HCT116 (cell line): ENCODE measurements around the gene TNPO2. TPM values are rescaled to one million over a fixed set of nuclear protein-coding genes. Genes with fewer than 3 reads are reported as not detected.

Source experiments
- ATAC-seq: fragments of 200-7000 bp; cut with Tn5 transposase; 2 replicates; pipeline ENCODE4 v1.9.1; 2020; ENCODE audit warnings: mild to moderate bottlenecking, moderate library complexity
- BruUV-seq: library from RNA; stranded (reverse); fragments of 400-500 nt; replicated peaks from 2 replicates; lab custom pipeline; 2021; lab: Mats Ljungman, UMichigan
- CTCF ChIA-PET: fragments of 300-600 bp; sonication (Branson Sonifier 250); formaldehyde crosslinking; loops from one replicate; lab custom pipeline; 2021; ENCODE audit warnings: antibody characterized with exemption; lab: Charles Lee
- POLR2A ChIA-PET: fragments of 300-600, 350-600 bp; sonication (Branson Sonifier 250); formaldehyde crosslinking; loops from one replicate; lab custom pipeline; 2021; ENCODE audit warnings: antibody characterized with exemption; lab: Charles Lee
- RAD21 ChIA-PET, 2 experiments: fragments of 300-600 bp; sonication (Branson Sonifier 250); formaldehyde crosslinking; loops; one replicate each; lab custom pipeline; 2023; ENCODE audit warnings: low total read pairs in 2 of 2; ENCODE audit not compliant: uncharacterized antibody in 2 of 2, unreplicated experiment in 2 of 2, low non-redundant PET in 1 of 2; lab: Charles Lee
- DNase-seq: peaks from one replicate; pipeline ENCODE4 v3.0.0-alpha.2; 2010; ENCODE audit warnings: low read depth, low spot score
- H2AFZ ChIP-seq: fragments of 200-600 bp; shearing (Covaris generic), sonication (generic); 2 replicates; pipeline ENCODE4 v1.6.1; 2017; ENCODE audit warnings: low read depth, mixed run types, mixed read lengths, antibody characterized with exemption, low read length; ENCODE audit not compliant: poor library complexity, severe bottlenecking
- H3K27ac ChIP-seq: 2 replicates; pipeline ENCODE4 v1.5.1; 2012; ENCODE audit warnings: low read depth, low read length
- H3K27me3 ChIP-seq: fragments of 200-600 bp; sonication (generic); 2 replicates; pipeline ENCODE4 v1.6.1; 2016; ENCODE audit warnings: mixed run types, low read length, mixed read lengths; ENCODE audit not compliant: insufficient read depth
- H3K36me3 ChIP-seq, 2 experiments: fragments of 200-500 bp in 1 of 2; fragments of 200-600 bp in 1 of 2; sonication (Bioruptor generic) in 1 of 2; sonication (generic) in 1 of 2; 2 replicates each; pipeline versions ENCODE4 v1.5.1 to v1.6.1; 2014 to 2016; ENCODE audit warnings: low read length in 2 of 2, inconsistent platforms in 1 of 2, mixed read lengths in 1 of 2, mixed run types in 1 of 2; ENCODE audit not compliant: insufficient read depth in 2 of 2, control insufficient read depth in 1 of 2
- H3K4me1 ChIP-seq, 2 experiments: fragments of 200-600 bp in 1 of 2; sonication (generic) in 1 of 2; 2 replicates each; pipeline versions ENCODE4 v1.5.1 to v1.6.1; 2012 to 2017; ENCODE audit warnings: low read length in 2 of 2, inconsistent platforms in 1 of 2, mild to moderate bottlenecking in 1 of 2, mixed read lengths in 1 of 2, mixed run types in 1 of 2, moderate library complexity in 1 of 2; ENCODE audit not compliant: insufficient read depth in 2 of 2, control insufficient read depth in 1 of 2
- H3K4me2 ChIP-seq: fragments of 200-600 bp; sonication (generic); 2 replicates; pipeline ENCODE4 v1.6.1; 2017; ENCODE audit warnings: mixed run types, low read length, mixed read lengths
- H3K4me3 ChIP-seq, 2 experiments: fragments of 200-600 bp in 1 of 2; sonication (generic) in 1 of 2; replicated peaks in 1 of 2; 2 replicates each; pipeline ENCODE4 v1.5.1; 2011 to 2016; ENCODE audit warnings: low read length in 2 of 2, control low read depth in 1 of 2, low read depth in 1 of 2, mild to moderate bottlenecking in 1 of 2, mixed read lengths in 1 of 2, mixed run types in 1 of 2
- H3K79me2 ChIP-seq: fragments of 200-600 bp; sonication (generic); 2 replicates; pipeline ENCODE4 v1.6.1; 2017; ENCODE audit warnings: mild to moderate bottlenecking, mixed run types, low read length, moderate library complexity, mixed read lengths; ENCODE audit not compliant: insufficient read depth
- H3K9ac ChIP-seq: fragments of 200-600 bp; sonication (generic); 2 replicates; pipeline ENCODE4 v1.6.1; 2016; ENCODE audit warnings: low read length, mixed read lengths
- H3K9me2 ChIP-seq: fragments of 200-600 bp; sonication (generic), shearing (Covaris generic); 2 replicates; pipeline ENCODE4 v1.6.1; 2017; ENCODE audit warnings: mixed run types, mild to moderate bottlenecking, moderate library complexity; ENCODE audit not compliant: insufficient read depth
- H3K9me3 ChIP-seq, 2 experiments: fragments of 200-500 bp in 1 of 2; fragments of 200-600 bp in 1 of 2; sonication (Bioruptor generic) in 1 of 2; sonication (generic) in 1 of 2; 2 replicates each; pipeline ENCODE4 v1.6.1; 2014 to 2017; ENCODE audit warnings: low read length in 2 of 2, mixed read lengths in 2 of 2, inconsistent platforms in 1 of 2, low read depth in 1 of 2, mild to moderate bottlenecking in 1 of 2, mixed run types in 1 of 2, moderate library complexity in 1 of 2; ENCODE audit not compliant: control insufficient read depth in 1 of 2, insufficient read depth in 1 of 2
- H4K20me1 ChIP-seq: fragments of 200-600 bp; sonication (generic), shearing (Covaris generic); 2 replicates; pipeline ENCODE4 v1.6.1; 2017; ENCODE audit warnings: mixed run types, mild to moderate bottlenecking, moderate library complexity; ENCODE audit not compliant: insufficient read depth
- CBX3 ChIP-seq: IDR thresholded peaks from 2 replicates; pipeline ENCODE4 v1.6.1; 2012; ENCODE audit warnings: low read depth
- CEBPB ChIP-seq: IDR thresholded peaks from 2 replicates; pipeline ENCODE4 v1.6.1; 2012; ENCODE audit warnings: low read depth
- ELF1 ChIP-seq: IDR thresholded peaks from 2 replicates; pipeline ENCODE4 v1.6.1; 2012; ENCODE audit warnings: low read depth, borderline replicate concordance
- EZH2 ChIP-seq: fragments of 200-600 bp; sonication (generic); IDR thresholded peaks from 2 replicates; pipeline ENCODE4 v1.6.1; 2017; ENCODE audit warnings: antibody characterized with exemption, mixed run types
- EZH2phosphoT487 ChIP-seq: fragments of 200-600 bp; IDR thresholded peaks from 2 replicates; pipeline ENCODE4 v1.6.1; 2018; ENCODE audit warnings: antibody characterized with exemption, borderline replicate concordance
- FOSL1 ChIP-seq: IDR thresholded peaks from 2 replicates; pipeline ENCODE4 v1.6.1; 2012; ENCODE audit warnings: low read depth
- POLR2AphosphoS5 ChIP-seq: IDR thresholded peaks from 2 replicates; pipeline ENCODE4 v1.6.1; 2011; ENCODE audit warnings: mild to moderate bottlenecking, low read depth, low read length, moderate library complexity
- RAD21 ChIP-seq: IDR thresholded peaks from 2 replicates; pipeline ENCODE4 v1.6.1; 2012; ENCODE audit warnings: low read depth, mild to moderate bottlenecking
- SIN3A ChIP-seq: IDR thresholded peaks from 2 replicates; pipeline ENCODE4 v1.6.1; 2012; ENCODE audit warnings: low read depth
- SP1 ChIP-seq: IDR thresholded peaks from 2 replicates; pipeline ENCODE4 v1.6.1; 2012; ENCODE audit warnings: low read depth
- SRF ChIP-seq: IDR thresholded peaks from 2 replicates; pipeline ENCODE4 v1.6.1; 2012; ENCODE audit warnings: low read depth
- YY1 ChIP-seq: IDR thresholded peaks from 2 replicates; pipeline ENCODE4 v1.6.1; 2011; ENCODE audit warnings: low read length, low read depth, moderate library complexity, mild to moderate bottlenecking; ENCODE audit not compliant: insufficient replicate concordance; ENCODE audit errors: extremely low read depth
- ZNF274 ChIP-seq: fragments of 200-500 bp; sonication (Bioruptor generic); IDR thresholded peaks from 2 replicates; pipeline ENCODE4 v1.6.1; 2014; ENCODE audit warnings: mild to moderate bottlenecking, low read depth, low read length, inconsistent platforms
- intact Hi-C: fragments of 100-400 bp; cut with micrococcal nuclease; formaldehyde crosslinking; loops from 2 replicates; pipeline ENCODE4 v1.10.0; 2022
- total RNA-seq: library from RNA; stranded (reverse); gene quantifications from one replicate; pipeline ENCODE4 v1.2.1, GENCODE V29; 2021; ENCODE audit not compliant: unreplicated experiment
- TF ChIP-seq, protein P1 (sequence below): IDR thresholded peaks from 2 replicates; pipeline ENCODE4 v1.6.1; 2012
- TF ChIP-seq, protein P2 (sequence below): IDR thresholded peaks from 2 replicates; pipeline ENCODE4 v1.6.1; 2012; ENCODE audit warnings: low read depth
- TF ChIP-seq, protein P3 (sequence below), 3 experiments: fragments of 200-600 bp in 1 of 3; sonication (generic) in 1 of 3; IDR thresholded peaks in 2 of 3; conservative IDR thresholded peaks in 1 of 3; 2 replicates each; pipeline ENCODE4 v1.5.1; 2012 to 2017; ENCODE audit warnings: low read depth in 2 of 3, low read length in 2 of 3, antibody characterized with exemption in 1 of 3, borderline replicate concordance in 1 of 3, control low read depth in 1 of 3, mild to moderate bottlenecking in 1 of 3, mixed read lengths in 1 of 3, mixed run types in 1 of 3, moderate library complexity in 1 of 3; ENCODE audit not compliant: insufficient read depth in 1 of 3
- TF ChIP-seq, protein P4 (sequence below): IDR thresholded peaks from 2 replicates; pipeline ENCODE4 v1.6.1; 2011; ENCODE audit warnings: mild to moderate bottlenecking, low read length, moderate library complexity; ENCODE audit not compliant: insufficient replicate concordance; ENCODE audit errors: extremely low read depth

Gene TNPO2
- total RNA-seq, 1 experiment from 2014 or later, result 81.8 TPM

DNA sequence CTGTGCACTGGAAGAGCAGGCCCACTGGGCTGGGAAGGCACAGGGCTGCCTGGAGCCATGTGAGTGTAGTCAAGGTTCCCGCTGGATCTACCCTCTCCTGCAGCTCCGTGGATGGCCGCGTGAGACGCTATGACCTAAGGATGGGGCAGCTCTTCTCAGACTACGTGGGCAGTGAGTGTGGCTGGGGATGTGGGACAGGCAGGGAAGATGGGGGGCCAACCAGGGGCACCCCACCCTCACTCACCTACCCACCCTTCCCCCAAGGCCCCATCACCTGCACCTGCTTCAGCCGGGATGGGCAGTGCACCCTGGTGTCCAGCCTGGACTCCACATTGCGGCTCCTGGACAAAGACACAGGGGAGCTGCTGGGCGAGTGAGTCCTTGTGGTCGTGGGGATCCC lies 51.0 kb downstream of the TNPO2 start:
- ChIA-PET CTCF (interaction anchor here (0.6 to 1.4 kb wide), 6 partner anchors 8 to 748 kb away, joined by 3 to 5 read pairs (median 3); partner anchors contain the start of genes DHPS and ZNF700), POLR2A (no interaction called here), RAD21 (no interaction called here)
- H3K4me2 ChIP-seq, result no peak overlapping the region
- H2AFZ ChIP-seq, result no peak overlapping the region
- H3K79me2 ChIP-seq, result peaks cover 38% of the 10 kb centered on the region; the same call in 1 of the 2 replicates
- peaks cover 14 to 27% of the 10 kb centered on the region in 2 experiments for H3K4me1 ChIP-seq
- H3K27me3 ChIP-seq, result no peaks in the 10 kb centered on the region
- TF ChIP-seq CEBPB (no peak), SP1 (no peak), EZH2phosphoT487 (no peak), FOSL1 (no peak), YY1 (no peak), RAD21 (no peak), ZNF274 (no peak), CBX3 (no peak), SIN3A (no peak), ELF1 (no peak), POLR2AphosphoS5 (no peak), EZH2 (no peak), SRF (no peak)
- TF ChIP-seq, protein P1, sequence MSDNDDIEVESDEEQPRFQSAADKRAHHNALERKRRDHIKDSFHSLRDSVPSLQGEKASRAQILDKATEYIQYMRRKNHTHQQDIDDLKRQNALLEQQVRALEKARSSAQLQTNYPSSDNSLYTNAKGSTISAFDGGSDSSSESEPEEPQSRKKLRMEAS, result no peak
- TF ChIP-seq, protein P2, sequence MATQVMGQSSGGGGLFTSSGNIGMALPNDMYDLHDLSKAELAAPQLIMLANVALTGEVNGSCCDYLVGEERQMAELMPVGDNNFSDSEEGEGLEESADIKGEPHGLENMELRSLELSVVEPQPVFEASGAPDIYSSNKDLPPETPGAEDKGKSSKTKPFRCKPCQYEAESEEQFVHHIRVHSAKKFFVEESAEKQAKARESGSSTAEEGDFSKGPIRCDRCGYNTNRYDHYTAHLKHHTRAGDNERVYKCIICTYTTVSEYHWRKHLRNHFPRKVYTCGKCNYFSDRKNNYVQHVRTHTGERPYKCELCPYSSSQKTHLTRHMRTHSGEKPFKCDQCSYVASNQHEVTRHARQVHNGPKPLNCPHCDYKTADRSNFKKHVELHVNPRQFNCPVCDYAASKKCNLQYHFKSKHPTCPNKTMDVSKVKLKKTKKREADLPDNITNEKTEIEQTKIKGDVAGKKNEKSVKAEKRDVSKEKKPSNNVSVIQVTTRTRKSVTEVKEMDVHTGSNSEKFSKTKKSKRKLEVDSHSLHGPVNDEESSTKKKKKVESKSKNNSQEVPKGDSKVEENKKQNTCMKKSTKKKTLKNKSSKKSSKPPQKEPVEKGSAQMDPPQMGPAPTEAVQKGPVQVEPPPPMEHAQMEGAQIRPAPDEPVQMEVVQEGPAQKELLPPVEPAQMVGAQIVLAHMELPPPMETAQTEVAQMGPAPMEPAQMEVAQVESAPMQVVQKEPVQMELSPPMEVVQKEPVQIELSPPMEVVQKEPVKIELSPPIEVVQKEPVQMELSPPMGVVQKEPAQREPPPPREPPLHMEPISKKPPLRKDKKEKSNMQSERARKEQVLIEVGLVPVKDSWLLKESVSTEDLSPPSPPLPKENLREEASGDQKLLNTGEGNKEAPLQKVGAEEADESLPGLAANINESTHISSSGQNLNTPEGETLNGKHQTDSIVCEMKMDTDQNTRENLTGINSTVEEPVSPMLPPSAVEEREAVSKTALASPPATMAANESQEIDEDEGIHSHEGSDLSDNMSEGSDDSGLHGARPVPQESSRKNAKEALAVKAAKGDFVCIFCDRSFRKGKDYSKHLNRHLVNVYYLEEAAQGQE, result no peak
- TF ChIP-seq, protein P3, sequence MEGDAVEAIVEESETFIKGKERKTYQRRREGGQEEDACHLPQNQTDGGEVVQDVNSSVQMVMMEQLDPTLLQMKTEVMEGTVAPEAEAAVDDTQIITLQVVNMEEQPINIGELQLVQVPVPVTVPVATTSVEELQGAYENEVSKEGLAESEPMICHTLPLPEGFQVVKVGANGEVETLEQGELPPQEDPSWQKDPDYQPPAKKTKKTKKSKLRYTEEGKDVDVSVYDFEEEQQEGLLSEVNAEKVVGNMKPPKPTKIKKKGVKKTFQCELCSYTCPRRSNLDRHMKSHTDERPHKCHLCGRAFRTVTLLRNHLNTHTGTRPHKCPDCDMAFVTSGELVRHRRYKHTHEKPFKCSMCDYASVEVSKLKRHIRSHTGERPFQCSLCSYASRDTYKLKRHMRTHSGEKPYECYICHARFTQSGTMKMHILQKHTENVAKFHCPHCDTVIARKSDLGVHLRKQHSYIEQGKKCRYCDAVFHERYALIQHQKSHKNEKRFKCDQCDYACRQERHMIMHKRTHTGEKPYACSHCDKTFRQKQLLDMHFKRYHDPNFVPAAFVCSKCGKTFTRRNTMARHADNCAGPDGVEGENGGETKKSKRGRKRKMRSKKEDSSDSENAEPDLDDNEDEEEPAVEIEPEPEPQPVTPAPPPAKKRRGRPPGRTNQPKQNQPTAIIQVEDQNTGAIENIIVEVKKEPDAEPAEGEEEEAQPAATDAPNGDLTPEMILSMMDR (IDR thresholded peaks at IDR 0.05 in 2 of 3, conservative IDR thresholded peaks at IDR 0.05 in 1 of 3; ENCODE audit: borderline replicate concordance in 1 of 3, insufficient read depth in 1 of 3, low read depth in 2 of 3, low read length in 2 of 3), result no peak
- TF ChIP-seq, protein P4, sequence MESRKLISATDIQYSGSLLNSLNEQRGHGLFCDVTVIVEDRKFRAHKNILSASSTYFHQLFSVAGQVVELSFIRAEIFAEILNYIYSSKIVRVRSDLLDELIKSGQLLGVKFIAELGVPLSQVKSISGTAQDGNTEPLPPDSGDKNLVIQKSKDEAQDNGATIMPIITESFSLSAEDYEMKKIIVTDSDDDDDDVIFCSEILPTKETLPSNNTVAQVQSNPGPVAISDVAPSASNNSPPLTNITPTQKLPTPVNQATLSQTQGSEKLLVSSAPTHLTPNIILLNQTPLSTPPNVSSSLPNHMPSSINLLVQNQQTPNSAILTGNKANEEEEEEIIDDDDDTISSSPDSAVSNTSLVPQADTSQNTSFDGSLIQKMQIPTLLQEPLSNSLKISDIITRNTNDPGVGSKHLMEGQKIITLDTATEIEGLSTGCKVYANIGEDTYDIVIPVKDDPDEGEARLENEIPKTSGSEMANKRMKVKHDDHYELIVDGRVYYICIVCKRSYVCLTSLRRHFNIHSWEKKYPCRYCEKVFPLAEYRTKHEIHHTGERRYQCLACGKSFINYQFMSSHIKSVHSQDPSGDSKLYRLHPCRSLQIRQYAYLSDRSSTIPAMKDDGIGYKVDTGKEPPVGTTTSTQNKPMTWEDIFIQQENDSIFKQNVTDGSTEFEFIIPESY, result no peak
- H3K9ac ChIP-seq, result no peak overlapping the region
- no peak for ATAC-seq
- no peaks in the 10 kb centered on the region for H4K20me1 ChIP-seq
- intact Hi-C loops, result loop anchor here (1.0 kb wide), 1 partner anchor 108 kb away; no protein-coding TSS in a partner anchor
- no peak for DNase-seq
- no peak overlapping the region for H3K4me3 ChIP-seq
- H3K9me2 ChIP-seq, result no peaks in the 10 kb centered on the region
- no TSS peak for BruUV-seq
- no peak overlapping the region for H3K27ac ChIP-seq
- H3K36me3 ChIP-seq, result peaks cover 12 to 42% of the 10 kb centered on the region in 2 experiments; a peak in 3 of 4 replicates
- H3K9me3 ChIP-seq, result no peaks in the 10 kb centered on the region
